ENCODE measurements around the gene SAMD4A.
"Not testable (repeated sequence)": the region's sequence is repeated elsewhere in the genome, so short reads cannot be mapped to it uniquely, and the experiment has no call there.

SAMD4A gene

DNA sequence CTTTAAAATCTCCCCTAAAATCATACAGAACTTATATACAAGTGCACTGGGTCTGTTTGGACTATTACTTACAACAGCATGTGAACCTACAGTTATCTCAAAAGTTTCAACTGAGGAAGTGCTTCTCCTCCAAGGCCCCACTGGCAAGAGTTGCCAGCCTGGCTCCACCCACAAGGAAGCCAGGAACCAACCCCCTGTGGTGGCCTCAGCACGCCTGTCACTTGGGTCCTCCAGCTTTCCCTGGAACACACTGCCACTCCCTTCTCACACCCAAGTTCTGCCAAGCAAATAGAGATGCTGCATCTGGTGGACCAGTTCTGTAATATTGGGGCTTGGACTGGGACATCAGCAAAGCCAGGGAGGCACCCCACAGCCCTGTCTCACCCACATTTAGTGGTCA lies 220.3 kb downstream of the SAMD4A start:
- no peak for DNase-seq

DNA sequence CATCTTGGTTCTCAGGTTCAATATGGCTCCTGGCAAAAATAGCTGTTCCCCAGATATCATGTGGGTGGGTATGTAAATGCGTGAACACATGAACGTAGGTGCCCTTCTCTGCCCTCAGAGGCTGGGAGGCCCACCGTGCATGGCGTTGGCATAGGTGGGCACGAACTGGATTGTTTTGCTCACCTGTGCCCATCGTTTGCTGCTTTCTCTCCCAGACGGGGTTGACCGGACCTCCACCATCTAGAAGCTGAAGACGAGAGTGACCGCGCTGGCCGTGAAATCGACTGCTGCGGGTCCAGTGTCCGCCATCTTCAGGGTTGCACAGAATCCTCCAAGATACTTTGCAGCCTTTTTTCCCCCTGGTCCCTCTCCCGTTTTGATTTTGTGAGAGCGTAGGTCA lies 221.8 kb downstream of the SAMD4A start:
- DNase-seq = no peak

DNA sequence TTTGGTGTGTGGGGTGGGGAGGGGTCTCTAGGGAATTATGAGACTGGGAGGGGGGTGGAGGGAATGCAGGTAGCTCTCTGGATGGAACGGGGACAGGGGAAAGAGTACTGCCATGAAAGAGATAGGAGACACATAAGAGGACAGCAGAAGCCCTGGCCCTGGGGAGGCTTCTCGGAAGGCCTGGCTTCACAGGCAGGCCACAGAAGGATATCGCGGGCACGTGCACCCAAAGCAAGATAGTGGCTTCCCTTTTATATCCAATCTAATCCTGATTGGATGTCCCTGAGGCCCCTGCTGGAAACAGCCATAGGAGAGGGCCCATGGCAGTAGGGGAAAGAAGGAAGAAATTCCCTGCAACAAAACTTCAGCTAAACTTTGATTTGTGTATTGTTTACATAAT lies 222.2 kb downstream of the SAMD4A start:
- no peak for DNase-seq

DNA sequence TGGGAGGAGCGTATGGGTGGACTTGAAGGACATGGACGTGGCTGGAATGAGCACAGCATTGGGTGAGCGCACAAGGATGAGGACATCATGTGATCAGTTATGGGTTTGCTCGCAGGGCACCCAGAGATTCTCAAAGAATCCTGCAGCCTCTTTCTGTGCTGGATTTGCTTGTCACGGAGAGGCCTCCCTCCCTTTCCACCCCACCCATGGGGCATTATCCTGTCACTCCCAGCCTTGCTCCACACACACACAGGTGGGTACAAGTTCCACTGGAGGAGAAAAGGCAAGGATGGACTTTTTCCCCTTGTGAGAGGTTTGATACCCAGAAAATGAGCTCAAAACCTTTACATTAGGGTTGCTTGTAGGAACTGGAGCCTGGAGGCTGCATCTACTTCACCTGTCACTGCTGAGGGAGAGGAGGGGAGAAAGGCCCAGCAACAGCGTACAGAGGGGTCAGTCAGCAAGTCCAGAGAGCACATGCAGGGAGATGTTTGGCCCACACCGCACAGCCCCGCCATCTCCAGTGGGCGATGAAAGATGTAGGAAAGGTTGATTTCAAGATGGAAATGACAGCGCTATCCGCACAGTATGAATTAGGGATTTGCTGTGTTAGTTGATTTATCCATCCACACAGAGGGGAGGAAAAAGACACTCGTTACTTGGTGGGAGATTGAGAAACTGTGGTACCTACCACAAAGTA lies 223.0 kb downstream of the SAMD4A start:
- no peak for DNase-seq

DNA sequence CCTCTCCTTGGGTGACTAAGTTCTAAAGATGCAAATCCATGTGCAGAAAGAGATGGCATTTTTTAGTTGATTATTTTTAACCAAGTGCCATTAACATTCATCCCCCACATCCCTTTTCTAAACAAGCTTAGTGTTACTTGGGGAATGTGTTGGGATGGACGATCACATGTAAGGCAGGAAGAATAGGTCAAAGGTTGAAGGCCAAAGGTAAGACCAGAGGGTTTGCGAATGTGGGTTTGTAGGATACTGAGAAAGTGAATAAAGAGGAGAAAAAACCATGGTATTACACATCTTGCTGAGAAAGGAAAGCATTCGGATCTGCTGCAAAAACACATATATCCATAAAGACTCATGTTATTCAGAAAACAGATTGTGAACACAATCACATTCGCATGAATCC lies 224.1 kb downstream of the SAMD4A start:
- DNase-seq = no peak

DNA sequence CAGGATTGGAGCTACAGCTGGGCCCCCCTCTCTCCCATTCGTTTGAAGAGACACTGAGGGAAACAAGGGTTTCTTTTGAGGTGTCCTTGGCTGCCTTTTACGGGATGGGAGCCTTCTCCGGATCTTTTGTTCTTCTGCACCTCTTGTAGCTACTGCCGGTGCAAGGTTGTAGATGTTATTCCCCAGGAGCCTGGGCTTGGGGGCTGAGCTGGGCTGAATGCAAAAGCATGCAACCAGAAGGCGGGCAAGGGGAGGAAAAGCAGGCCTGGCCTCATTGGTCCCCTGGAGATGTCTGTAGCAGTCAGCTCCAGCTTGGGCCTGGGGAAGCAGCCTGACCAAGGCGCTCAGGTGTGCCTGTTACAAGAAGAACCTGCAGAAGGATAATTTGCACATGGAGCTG lies 225.4 kb downstream of the SAMD4A start:
- DNase-seq = no peak

DNA sequence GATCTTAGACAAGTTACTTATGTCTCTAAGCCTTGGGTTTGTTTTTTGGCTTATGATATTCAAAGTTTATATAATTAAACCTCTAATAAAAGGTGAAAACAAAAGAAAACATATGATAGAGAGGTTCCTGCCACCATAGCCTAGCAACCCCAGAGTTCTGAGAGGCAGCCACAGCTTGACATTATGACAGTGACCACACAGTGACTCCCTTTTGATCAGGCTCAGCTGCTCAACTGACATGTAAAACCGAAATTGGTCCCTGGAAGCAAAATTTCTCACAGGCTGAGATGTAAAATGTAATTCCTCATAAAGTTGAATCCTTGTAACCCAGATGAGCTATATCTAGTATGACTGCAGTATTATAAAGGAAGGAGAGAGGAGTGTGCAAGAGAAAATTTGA lies 227.2 kb downstream of the SAMD4A start:
- DNase-seq = no peak

DNA sequence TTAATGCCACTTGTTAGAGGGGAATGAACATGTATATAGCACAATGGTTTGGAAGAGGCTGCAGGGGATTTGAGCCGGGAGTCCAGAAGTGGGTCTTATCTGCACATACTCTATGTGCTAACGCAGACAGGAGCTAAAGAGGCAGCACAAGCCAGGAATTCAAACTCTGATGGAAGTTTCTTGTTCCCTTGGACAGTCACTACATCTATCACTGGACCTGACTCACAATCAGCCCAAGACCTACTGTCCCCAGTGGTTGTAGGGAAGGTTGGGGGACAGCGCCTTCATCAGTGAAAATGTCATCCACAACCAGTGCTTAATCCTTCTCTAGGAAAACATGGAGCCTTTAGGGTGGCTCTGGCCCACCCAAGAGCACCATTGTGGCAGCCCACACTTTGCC lies 227.9 kb downstream of the SAMD4A start:
- no peak for DNase-seq

DNA sequence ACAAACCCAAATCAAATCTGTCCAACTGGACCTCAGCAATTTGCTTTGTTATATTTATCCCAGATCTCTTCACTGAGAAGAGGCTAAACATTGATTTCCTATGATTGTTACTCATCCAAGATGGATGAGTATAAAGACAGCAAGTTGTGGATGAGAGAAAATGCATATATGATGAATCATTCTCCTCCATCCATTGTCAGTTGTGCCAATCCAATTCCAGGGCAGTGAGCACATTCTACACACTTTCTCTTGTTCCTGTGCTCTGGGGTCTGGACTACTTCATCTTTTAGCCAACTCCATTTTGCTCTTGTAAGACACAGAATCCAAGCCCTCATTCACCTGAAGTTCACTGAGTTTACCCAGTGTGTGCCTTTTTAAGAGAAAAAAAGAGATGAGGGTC lies 230.0 kb downstream of the SAMD4A start:
- no peak for DNase-seq

DNA sequence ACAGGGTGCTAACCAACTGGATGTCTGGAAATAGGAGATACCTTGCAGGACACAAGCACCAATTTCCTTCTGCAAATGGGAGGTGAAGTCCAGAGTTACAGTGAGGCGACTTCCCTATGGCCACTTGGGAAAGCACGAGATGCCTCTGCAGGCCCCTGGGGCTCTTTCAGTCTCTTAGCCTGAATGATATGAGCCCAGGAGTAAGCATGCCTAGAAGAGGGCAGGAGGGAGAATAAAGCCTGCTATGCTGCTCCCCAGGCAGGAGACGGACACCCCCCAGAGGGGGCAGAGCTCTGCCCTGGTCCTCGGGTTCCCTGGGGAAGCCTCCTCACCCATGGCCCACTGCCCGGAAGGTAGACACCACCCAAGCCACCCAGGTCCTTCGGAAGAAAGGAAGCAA lies 230.6 kb downstream of the SAMD4A start:
- no peak for DNase-seq

DNA sequence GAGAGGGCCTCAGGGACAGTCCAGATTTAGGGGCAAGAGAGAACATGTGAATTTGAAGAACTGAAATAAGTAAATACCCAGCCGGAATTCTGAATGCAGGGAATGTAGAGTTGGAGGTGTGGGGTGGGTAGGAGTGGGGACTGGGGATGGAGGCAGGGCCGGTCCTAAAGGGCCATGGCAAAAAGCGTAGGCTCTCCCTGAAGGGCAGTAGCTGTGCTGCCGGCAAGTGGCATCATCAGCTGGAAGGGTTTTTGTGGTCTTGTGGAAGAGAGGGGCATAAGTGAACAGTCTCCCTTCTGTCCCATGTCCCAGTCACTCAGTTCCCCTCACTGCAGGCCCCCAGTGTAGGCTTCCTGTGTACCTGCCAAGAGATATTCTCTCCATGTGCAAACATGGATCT lies 231.1 kb downstream of the SAMD4A start:
- no peak for DNase-seq

DNA sequence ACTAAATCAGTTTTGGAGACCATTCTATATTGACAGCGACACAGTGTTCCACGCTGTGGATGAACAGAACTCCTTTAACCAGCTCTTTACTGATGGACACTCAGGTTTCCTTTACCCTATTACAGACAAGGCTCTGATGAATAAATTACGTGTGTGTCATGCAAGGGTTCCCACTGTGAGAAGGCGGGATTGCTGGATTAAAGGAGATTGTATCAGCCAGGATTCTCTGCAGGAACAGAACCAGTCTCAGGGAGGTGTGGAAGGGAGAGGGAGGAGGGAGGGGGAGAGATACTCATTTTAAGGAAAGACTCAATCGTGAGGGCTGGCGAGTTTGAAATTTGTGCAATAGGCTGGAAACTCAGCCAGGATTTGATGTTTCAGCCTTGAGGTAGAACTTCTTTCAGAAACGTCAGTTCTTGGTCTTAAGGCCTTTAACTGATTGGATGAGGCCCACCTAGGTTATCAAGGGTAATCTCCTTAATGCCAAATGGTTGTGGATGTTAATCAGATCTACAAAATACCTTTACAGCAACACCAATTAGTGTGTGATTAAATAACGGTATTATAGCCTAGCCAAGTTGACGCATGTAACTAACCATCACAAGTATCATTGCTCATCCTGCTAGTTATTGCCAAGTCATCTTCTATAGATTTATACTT lies 231.7 kb downstream of the SAMD4A start:
- no peak for DNase-seq

DNA sequence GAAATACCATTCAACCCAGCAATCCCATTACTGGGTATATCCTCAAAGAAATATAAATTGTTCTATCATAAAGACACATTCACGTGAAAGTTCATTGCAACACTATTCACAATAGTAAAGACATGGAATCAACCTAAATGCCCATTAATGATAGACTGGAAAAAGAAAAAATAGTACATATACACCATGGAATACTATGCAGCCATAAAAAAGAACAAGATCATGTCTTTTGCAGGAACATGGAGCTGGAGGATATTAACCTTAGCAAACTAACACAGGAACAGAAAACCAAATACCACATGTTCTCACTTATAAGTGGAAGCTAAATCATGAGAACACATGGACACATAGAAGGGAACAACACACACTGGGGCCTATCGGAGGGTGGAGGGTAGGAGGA lies 234.6 kb downstream of the SAMD4A start:
- DNase-seq = not testable (repeated sequence)

DNA sequence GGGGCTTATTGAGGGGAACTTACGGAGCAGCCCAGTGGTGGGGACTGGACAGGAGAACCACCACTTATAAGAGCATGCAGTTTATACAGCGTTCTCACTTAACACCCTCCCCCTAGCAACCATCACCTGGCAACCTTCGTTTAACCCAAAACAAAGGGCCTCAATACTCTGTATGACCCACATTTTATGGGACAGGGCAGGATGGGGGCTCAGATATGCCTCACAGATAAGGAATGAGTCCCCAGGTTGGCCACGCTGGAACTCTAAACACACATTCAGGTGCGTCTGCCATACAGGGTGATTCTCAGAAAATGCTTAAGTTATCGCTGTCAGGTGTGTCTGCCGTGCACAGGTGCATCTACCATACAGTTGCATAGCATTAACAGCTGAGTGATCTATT lies 236.5 kb downstream of the SAMD4A start:
- no peak for DNase-seq

DNA sequence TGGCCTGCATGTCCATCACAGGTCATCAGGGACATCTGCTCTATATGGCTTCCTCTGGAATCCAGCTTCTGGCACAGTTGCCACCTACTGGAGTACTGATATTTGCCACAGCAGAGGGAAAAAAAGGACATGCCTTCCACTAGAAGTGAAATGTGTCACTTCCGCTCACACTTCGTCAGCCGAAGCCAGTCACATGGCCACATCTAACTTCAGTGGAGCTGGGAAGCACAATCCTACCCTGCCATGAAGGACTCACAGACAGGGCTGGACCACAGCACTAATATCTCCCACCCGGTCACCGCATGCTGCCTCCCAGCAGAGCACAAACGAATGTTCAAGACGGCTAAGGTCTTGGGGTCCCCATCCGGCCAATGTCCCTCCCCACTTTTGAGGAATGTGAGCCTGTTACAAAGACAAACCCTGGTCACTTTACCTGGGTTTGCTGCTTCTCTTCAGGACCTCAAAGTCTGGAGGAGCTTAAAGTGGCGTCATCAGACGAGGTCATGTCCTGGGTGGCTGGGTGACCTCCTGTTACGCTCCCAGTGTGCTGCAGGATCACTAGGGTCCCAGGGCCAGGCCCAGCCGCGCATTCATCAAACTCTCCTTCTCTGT lies 237.1 kb downstream of the SAMD4A start:
- no peak for DNase-seq

DNA sequence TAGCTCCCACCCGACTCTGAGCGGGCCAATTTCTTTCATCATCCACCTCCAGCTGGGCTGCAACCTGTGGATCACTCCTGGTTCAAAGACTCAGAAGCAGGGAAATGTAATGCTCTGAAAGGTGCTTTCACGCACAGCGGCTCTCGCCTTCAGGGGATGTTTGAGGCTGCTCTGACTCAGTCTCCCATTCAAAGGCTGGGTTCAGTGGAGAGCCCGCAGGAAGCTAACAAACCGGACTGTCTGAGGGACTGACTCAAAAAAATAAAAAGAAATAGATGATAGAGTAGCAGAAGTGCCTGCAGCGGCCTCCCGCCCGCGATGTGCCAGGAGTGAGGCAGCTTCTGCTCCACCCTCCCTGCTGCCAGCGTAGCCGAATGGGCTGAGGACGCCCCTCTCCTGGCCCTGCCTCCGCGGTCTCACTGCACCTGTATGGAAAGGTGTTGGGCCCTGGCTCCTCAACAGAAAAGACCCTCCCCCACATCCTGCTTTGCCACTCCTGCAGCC lies 237.7 kb downstream of the SAMD4A start:
- no peak for DNase-seq

DNA sequence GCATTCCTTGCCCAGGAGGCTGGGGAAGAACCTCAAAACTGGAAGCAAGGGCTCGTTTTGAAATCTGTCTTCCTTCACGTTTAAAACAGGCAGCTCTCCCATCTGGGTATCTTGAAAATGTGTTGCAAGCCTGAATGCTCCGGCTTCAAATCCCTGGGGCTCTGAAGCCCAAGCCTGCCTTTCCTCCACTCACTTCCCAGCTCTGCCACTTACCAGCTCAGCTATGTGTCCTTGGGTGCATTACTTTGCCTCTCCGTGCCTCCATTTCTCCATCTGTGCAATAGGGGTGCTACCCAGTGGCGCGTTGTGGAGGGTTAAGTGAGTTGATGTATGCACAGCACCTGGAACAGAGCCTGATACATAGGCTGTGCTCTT lies 238.1 kb downstream of the SAMD4A start:
- DNase-seq = no peak

DNA sequence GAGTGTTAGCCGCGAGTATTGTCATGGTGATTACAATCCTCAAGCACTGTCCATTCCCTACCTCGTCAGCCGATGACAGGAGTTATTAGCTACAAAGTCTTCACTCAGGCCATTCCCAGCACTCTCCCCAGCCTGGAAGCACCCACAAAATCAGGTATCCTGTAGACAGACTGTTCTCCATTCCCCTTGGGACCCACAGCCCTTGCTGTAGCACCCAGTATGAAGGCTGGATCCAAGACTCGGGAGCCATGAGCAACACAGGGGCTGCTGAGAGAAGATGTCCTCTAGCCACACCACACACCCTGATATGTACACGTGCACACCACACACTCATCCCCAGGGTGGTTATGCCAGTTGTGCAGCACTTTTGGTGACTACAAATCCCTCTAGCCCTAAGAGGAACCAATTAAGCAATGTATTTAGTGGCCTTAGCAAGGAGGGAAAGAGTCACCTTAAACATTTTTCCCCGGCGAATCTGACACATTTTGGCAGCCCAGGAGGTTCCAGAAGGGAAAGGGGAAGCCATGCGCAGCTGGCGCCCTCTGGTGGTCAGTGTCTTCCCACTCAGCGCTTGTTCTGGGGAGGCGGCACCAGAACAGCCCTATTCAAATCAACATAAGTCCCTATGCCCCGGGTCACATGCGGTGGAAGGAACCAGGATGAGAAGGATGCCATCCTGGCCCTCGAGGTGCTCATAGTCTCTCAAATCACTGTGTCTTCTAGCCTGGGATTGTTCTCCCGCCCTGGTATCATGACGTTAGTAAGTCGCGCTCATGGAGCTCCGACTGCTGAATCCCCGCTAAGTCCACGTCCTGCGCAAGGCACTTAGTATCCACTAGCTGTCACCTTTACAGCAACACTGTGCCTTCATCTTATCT lies 238.8 kb downstream of the SAMD4A start:
- DNase-seq = peak; percentile 26 to 65 (median 55)

DNA sequence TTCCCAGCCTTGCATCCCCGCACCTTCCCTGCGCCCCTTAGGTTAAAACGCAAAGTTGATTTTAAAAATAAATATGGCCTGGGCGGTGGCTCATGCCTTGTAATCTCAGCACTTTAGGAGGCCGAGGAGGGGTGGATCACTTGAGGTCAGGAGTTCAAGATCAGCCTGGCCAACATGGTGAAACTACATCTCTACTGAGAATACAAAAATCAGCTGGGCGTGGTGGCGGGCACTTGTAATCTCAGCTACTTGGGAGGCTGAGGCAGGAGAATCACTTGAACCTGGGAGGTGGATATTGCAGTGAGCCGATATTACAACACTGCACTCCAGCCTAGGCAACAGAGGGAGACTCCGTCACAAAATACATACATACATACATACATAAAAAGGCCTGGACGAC lies 239.7 kb downstream of the SAMD4A start:
- no peak for DNase-seq

DNA sequence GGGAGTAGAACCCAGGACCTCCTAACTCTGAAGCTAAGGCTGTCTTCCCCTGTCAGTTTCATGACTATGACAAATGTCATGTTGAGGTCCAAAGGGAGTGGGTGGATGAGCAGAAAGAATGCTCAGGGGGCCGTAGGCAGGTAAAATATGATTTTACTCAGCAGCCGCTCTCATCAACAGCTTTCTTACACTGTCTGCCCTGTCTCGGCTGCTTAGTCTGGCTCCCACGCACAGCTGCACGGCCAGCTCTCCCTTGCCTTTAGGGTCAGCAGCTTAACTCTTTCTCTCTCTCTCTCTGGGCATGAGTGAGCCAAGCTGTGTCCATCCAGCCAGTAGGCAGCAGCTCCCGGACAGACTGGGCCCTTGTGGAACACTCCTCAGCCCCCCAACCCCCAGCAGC lies 240.5 kb downstream of the SAMD4A start:
- DNase-seq = no peak

DNA sequence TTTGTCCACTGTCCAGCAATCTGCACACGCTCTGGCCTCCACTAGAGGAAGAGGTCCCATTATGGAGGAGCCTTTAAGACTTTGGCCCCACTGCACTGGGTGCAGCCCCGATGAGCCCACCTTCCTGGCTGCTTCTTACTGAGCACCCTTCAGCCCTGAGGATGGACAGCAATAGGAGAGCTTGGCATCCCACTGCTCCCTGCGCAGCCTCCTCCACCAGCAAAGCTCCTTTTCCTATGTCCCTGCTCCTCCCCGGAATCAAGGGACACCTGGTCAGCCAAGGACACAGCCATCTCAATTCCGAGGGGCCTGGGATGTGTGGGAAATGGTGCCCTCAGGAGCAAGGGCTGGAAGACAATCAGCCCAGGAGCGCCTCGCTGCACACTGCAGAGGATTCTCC lies 241.0 kb downstream of the SAMD4A start:
- no peak for DNase-seq

DNA sequence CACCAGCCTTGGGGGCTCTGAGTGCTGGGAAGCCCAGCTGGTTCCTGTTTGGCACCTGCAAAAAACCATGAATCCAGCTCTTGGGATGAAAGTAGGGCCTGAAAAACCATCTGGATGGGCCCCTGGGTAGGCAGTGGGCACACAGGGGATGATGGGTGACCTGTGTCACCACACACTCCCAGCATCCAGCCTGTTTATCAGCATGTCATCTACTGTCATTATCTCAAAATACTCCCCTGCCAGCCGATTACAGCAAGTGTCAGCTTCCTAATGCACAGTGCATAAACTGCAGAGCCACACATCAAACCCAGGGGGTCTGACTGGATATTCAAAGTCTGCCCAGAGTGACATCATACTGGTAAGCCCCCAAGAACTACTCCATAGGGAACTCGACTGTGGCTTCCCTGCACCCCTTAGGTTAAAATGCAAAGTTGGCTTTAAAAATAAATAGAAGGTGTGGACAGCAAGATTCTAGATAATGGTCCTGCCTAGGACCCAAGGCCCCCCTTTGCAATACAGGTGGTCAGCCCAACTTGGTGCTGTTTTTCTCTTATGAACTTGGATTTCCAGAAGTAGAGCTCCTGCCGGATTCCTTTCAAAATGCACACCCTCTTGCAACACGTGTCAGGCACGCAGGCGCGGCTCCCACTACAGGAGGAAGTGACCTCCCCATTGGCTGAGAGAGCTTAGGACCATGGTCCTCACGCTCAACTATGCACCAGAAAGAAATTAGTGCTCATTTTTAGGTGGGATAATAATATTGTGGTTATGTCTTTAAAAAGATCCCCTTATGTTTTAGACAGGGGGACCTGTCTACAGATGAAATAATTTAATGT lies 241.6 kb downstream of the SAMD4A start:
- DNase-seq = no peak

Measured in T-helper 1 cell (primary cell).